Measurements from ENCODE around the gene TNNC2. TPM values are rescaled to one million over a fixed set of nuclear protein-coding genes. Genes with fewer than 3 reads are reported as not detected.

The TNNC2 gene
- total and polyA plus RNA-seq, 2 of the 13 experiments (the other 11 are each of a cell fraction or from before 2014, with no cell fraction given) = 1.8 to 4.7 TPM

GRCh38 chr20:45842169-45842812 lies 15.2 kb upstream of the TNNC2 start:
- no peak overlapping the region for H3K4me2 ChIP-seq (ENCODE audit: low read depth, low read length)
- ChIA-PET POLR2A (interaction anchor here (1.1 to 2.0 kb wide), 7 partner anchors 9 to 127 kb away, joined by 3 to 12 read pairs (median 3); partner anchors contain the start of genes ACOT8, SNX21 and ZSWIM3), CTCF (ENCODE audit: low intra/inter-chr PET ratio, low total read pairs) (no interaction called here)
- no peak overlapping the region for H2AFZ ChIP-seq (ENCODE audit: low read length)
- H3K9ac ChIP-seq (ENCODE audit: insufficient read depth, low read depth, low read length) = no peak overlapping the region
- H3K27me3 ChIP-seq (ENCODE audit: control insufficient read depth in 1 of 2, insufficient read depth in 2 of 2, low read length in 2 of 2) = no peaks in the 10 kb centered on the region
- peaks cover 20 to 44% of the 10 kb centered on the region in 2 experiments for H3K36me3 ChIP-seq (replicated peaks in 1 of 2; ENCODE audit: control insufficient read depth in 1 of 2, insufficient read depth in 2 of 2, low read length in 2 of 2)
- in situ Hi-C loops (cut with HindIII; ENCODE audit: extremely low pct_ligation_motif_present, low pct_unique_long_range_greater_than_20kb) = no loop called here
- TF ChIP-seq AGO2 (optimal IDR thresholded peaks at IDR 0.05; ENCODE audit: low read depth, low read length) = peak; percentile 2
- no peak for TF ChIP-seq MAF1 (CRISPR knock-in tag; IDR thresholded peaks at IDR 0.05; ENCODE audit: borderline replicate concordance)
- TF ChIP-seq RCOR2 (CRISPR knock-in tag; IDR thresholded peaks at IDR 0.05) = no peak
- no peaks in the 10 kb centered on the region for H3K9me3 ChIP-seq (ENCODE audit: low read length)
- DNase-seq (ENCODE audit: low spot score) (no peak), ATAC-seq (no peak), FAIRE-seq (no peak)
- 95% methylated on average over 5 of the region's 5 CpGs for WGBS (ENCODE audit: low lambda C conversion rate)
- H3K79me2 ChIP-seq (ENCODE audit: insufficient read depth, low read length) = no peaks in the 10 kb centered on the region
- intact Hi-C loops (cut with micrococcal nuclease; ENCODE audit: unreplicated experiment) = no loop called here
- H3K4me3 ChIP-seq (replicated peaks in 1 of 3; ENCODE audit: insufficient read depth in 1 of 3, low read depth in 2 of 3, low read length in 3 of 3) = no peak overlapping the region
- H4K20me1 ChIP-seq (ENCODE audit: insufficient read depth, low read length) = no peaks in the 10 kb centered on the region
- H3K27ac ChIP-seq (ENCODE audit: extremely low read length, insufficient read depth, low read length) = no peak overlapping the region
- peaks cover 4% of the 10 kb centered on the region; the same call in 1 of the 2 replicates for H3K4me1 ChIP-seq (ENCODE audit: insufficient read depth, low read length)
- TSS peak; percentile 33 for BruUV-seq (replicated peaks)

GRCh38 chr20:45841407-45842129 lies 14.5 kb upstream of the TNNC2 start:
- intact Hi-C loops (cut with micrococcal nuclease; ENCODE audit: unreplicated experiment) (no loop called here), in situ Hi-C loops (cut with HindIII; ENCODE audit: extremely low pct_ligation_motif_present, low pct_unique_long_range_greater_than_20kb) (no loop called here)
- ATAC-seq (no peak; the same call in 1 of the 3 replicates), FAIRE-seq (no peak), DNase-seq (ENCODE audit: low spot score) (no peak)
- no TSS peak for BruUV-seq (replicated peaks)
- Histone ChIP-seq H4K20me1 (ENCODE audit: insufficient read depth, low read length) (no peaks in the 10 kb centered on the region), H3K36me3 (replicated peaks in 1 of 2; ENCODE audit: control insufficient read depth in 1 of 2, insufficient read depth in 2 of 2, low read length in 2 of 2) (peaks cover 18 to 48% of the 10 kb centered on the region in 2 experiments), H3K9me3 (ENCODE audit: low read length) (no peaks in the 10 kb centered on the region), H3K4me1 (ENCODE audit: insufficient read depth, low read length) (peaks cover 10% of the 10 kb centered on the region), H3K9ac (ENCODE audit: insufficient read depth, low read depth, low read length) (no peak overlapping the region), H3K27ac (ENCODE audit: extremely low read length, insufficient read depth, low read length) (no peak overlapping the region), H2AFZ (ENCODE audit: low read length) (no peak overlapping the region), H3K79me2 (ENCODE audit: insufficient read depth, low read length) (no peaks in the 10 kb centered on the region), H3K4me2 (ENCODE audit: low read depth, low read length) (no peak overlapping the region), H3K27me3 (ENCODE audit: control insufficient read depth in 1 of 2, insufficient read depth in 2 of 2, low read length in 2 of 2) (no peaks in the 10 kb centered on the region), H3K4me3 (replicated peaks in 1 of 3; ENCODE audit: insufficient read depth in 1 of 3, low read depth in 2 of 3, low read length in 3 of 3) (no peak overlapping the region)
- POLR2A ChIA-PET = interaction anchor here (0.6 to 2.0 kb wide), 9 partner anchors 8 to 128 kb away, joined by 3 to 12 read pairs (median 5); partner anchors contain the start of genes ACOT8, SNX21 and ZSWIM3
- CTCF ChIA-PET (ENCODE audit: low intra/inter-chr PET ratio, low total read pairs) = no interaction called here
- 97% methylated on average over 10 of the region's 10 CpGs for WGBS (ENCODE audit: low lambda C conversion rate)
- TF ChIP-seq PRDM4 (CRISPR knock-in tag; IDR thresholded peaks at IDR 0.05; ENCODE audit: borderline replicate concordance) = no peak
- no peak for TF ChIP-seq ZNF431 (CRISPR knock-in tag; IDR thresholded peaks at IDR 0.05; ENCODE audit: borderline replicate concordance, low read depth)
- no peak for TF ChIP-seq THAP9 (CRISPR knock-in tag; IDR thresholded peaks at IDR 0.05; ENCODE audit: borderline replicate concordance)
- TF ChIP-seq EEA1 (CRISPR knock-in tag; IDR thresholded peaks at IDR 0.05; ENCODE audit: borderline replicate concordance) = 0 out of 2 replicates have a peak, but pooled peaks have one; percentile 6
- no peak for TF ChIP-seq LCORL (IDR thresholded peaks at IDR 0.05)
- TF ChIP-seq LCORL (CRISPR knock-in tag; IDR thresholded peaks at IDR 0.05) = no peak
- TF ChIP-seq ATF7 (IDR thresholded peaks at IDR 0.05) = no peak
- TF ChIP-seq ATF7 (CRISPR knock-in tag; IDR thresholded peaks at IDR 0.05) = no peak
- 0 out of 2 replicates have a peak, but pooled peaks have one; percentile 44 for TF ChIP-seq ZC3H13 (CRISPR knock-in tag; IDR thresholded peaks at IDR 0.05)
